Spinal cord (tissue), 10 donors: ENCODE data around the gene FCMR. TPM values are rescaled to one million over a fixed set of nuclear protein-coding genes. Genes with fewer than 3 reads are reported as not detected.

ENCODE experiments used
- DNase-seq, 6 donors: peaks; one replicate each; pipeline versions ENCODE4 v3.0.0 to v3.0.0-alpha.2; 2013 to 2015; ENCODE audit warnings: low spot score in 6 of 6, low read depth in 4 of 6
- H3K27ac ChIP-seq: one replicate; pipeline ENCODE4 v1.5.1; 2013; ENCODE audit warnings: low read depth, low read length, control low read depth
- H3K27me3 ChIP-seq: one replicate; pipeline ENCODE4 v1.6.1; 2013; ENCODE audit warnings: low read length; ENCODE audit not compliant: control insufficient read depth, insufficient read depth
- H3K36me3 ChIP-seq: one replicate; pipeline ENCODE4 v1.6.1; 2013; ENCODE audit warnings: low read length; ENCODE audit not compliant: control insufficient read depth, insufficient read depth
- H3K4me1 ChIP-seq: one replicate; pipeline ENCODE4 v1.6.1; 2013; ENCODE audit warnings: low read length; ENCODE audit not compliant: control insufficient read depth, insufficient read depth
- H3K4me3 ChIP-seq: one replicate; pipeline ENCODE4 v1.5.1; 2013; ENCODE audit warnings: low read depth, low read length, control low read depth
- H3K9me3 ChIP-seq: one replicate; pipeline ENCODE4 v1.6.1; 2013; ENCODE audit warnings: low read length; ENCODE audit not compliant: control insufficient read depth, insufficient read depth
- WGBS: methylation state at CpG from one replicate; pipeline ENCODE4 v1.1.5; 2013; ENCODE audit warnings: missing lambda C conversion rate; ENCODE audit not compliant: insufficient coverage; 5-methylcytosine and 5-hydroxymethylcytosine counted together
- long read RNA-seq, 4 donors: transcript quantifications; one replicate each; lab custom pipeline, GENCODE V29; 2026
- polyA plus RNA-seq, 2 donors: library from polyadenylated mRNA; unstranded; fragments of 120-200 nt; gene quantifications; one replicate each; pipeline ENCODE4 v1.2.1, GENCODE V29; 2013; ENCODE audit not compliant: insufficient read length in 2 of 2
- total RNA-seq, 2 donors: library from RNA; depleted of rRNA in 1 of 2; stranded (reverse); fragments of 120-200 nt in 1 of 2; fragments of >200 nt in 1 of 2; gene quantifications; one replicate each; pipeline versions ENCODE4 v1.2.3 to v1.2.4, GENCODE V29; 2013 to 2014
- donor health status: healthy.

FCMR gene
- total RNA-seq (1 to 10 TPM in 1 of 2 donors, under 1 TPM in 1; 0.89 to 1.3 TPM), polyA plus RNA-seq (1 to 10 TPM; 1.9 TPM)
- long read RNA-seq, donor 1: 0 reads
- long read RNA-seq, donor 2: 0 reads
- long read RNA-seq, donor 3, partial matches to known transcripts: 0 of 1 reads
- long read RNA-seq, donor 3, other reads (novel, unspliced or antisense): 0 of 1 reads
- long read RNA-seq, donor 4, partial matches to known transcripts: 0 of 1 reads
- long read RNA-seq, donor 4, other reads (novel, unspliced or antisense): 0 of 1 reads

GRCh38 chr1:206921772-206922265 is at the start of gene FCMR:
TSS of gene FCMR (minus strand) at chr1:206921941. CDS start at chr1:206921854, 87 bp downstream.
- WGBS: 53% methylated on average over 4 of the region's 7 CpGs
- Histone ChIP-seq H3K36me3 (no peaks in the 10 kb centered on the region), H3K27me3 (no peaks in the 10 kb centered on the region), H3K4me3 (no peak within 1 kb of the TSS), H3K4me1 (no peaks in the 10 kb centered on the region), H3K9me3 (no peaks in the 10 kb centered on the region), H3K27ac (peak within 1 kb of the TSS; percentile 17)
- no peak for DNase-seq

GRCh38 chr1:206971029-206971655 is 49.4 kb upstream of the FCMR start:
- Histone ChIP-seq H3K9me3 (no peaks in the 10 kb centered on the region), H3K36me3 (no peaks in the 10 kb centered on the region), H3K27ac (no peak overlapping the region), H3K27me3 (no peaks in the 10 kb centered on the region), H3K4me1 (no peaks in the 10 kb centered on the region), H3K4me3 (no peak overlapping the region)
- DNase-seq: no peak
- no CpG with 5 or more reads among the region's 2 CpGs for WGBS

GRCh38 chr1:206970446-206970845 is 48.7 kb upstream of the FCMR start, which contains the start of gene FCAMR:
TSS of gene FCAMR (minus strand) at chr1:206970460. CDS start at chr1:206970125, 335 bp downstream.
- no peaks in the 10 kb centered on the region for H3K36me3 ChIP-seq
- no CpG with 5 or more reads among the region's 2 CpGs for WGBS

DNA sequence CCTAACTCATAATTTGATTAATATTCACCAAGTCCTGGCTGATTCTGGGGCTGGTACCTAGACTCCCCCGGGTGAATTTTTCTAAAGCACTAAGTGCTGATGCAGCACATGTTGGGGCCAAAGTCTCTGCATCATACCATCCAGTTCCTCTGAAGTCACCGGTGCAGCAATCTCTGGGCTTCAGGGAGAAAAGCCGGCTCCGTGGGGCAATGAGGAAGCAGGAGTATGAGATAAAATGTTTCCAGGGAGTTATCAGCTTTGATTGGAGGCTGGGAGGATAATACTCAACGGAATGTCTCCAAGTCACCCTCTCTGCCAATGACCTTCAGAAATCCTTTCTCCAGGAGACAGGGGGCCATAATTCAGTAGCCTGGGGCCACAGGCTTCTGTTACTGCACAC is 47.3 kb upstream of the FCMR start:
- Histone ChIP-seq H3K36me3 (no peaks in the 10 kb centered on the region), H3K27me3 (no peaks in the 10 kb centered on the region), H3K27ac (no peak overlapping the region), H3K4me1 (no peaks in the 10 kb centered on the region), H3K9me3 (no peaks in the 10 kb centered on the region), H3K4me3 (no peak overlapping the region)
- DNase-seq: no peak
- 100% methylated on average over 1 of the region's 5 CpGs for WGBS

More at GRCh38 chr1:206970446-206970845, 48.7 kb upstream of the FCMR start, which contains the start of gene FCAMR:
- no peaks in the 10 kb centered on the region for H3K9me3 ChIP-seq
- no peak within 1 kb of the TSS for H3K4me3 ChIP-seq
- no peaks in the 10 kb centered on the region for H3K27me3 ChIP-seq
- no peak for DNase-seq
- no peaks in the 10 kb centered on the region for H3K4me1 ChIP-seq
- no peak within 1 kb of the TSS for H3K27ac ChIP-seq

DNA sequence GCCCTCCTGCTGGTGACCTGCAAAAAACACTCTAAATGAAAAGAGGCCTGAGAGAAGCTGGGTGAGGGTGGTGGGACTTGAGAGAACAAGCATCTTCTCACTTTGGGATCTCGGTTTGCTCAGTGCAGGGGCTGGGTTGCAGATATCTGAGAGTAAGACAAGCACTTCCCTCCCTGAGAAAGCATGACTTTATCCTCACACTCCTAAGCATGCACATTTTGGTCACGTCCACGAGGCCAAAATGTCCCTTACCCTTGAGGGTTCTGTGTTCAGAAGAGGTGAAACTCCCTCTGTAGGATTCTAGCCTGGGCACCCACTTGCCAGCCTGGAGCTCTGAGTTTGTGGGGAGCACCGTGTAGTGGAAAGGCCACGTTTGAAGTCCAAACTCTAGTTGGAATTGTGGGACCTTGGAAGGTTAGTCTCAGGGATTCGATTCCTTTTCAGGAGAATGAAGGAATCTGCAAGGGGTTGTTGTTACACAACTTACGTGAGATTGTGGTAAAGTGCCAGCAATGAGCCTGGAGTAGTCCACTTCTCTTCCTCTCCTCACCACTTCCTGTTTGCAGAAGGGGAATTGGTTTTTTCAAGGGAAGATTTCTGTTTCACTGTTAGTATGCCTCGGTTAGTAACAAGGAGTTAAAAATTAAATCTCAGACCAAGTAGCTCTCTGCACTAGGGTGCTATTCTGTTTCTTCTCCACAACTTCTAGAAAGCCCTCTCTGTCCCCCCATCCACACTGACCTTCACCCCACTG is 45.5 kb upstream of the FCMR start:
- WGBS: 77% methylated on average over 4 of the region's 8 CpGs
- Histone ChIP-seq H3K36me3 (no peaks in the 10 kb centered on the region), H3K4me3 (no peak overlapping the region), H3K4me1 (no peaks in the 10 kb centered on the region), H3K27me3 (no peaks in the 10 kb centered on the region), H3K27ac (no peak overlapping the region), H3K9me3 (no peaks in the 10 kb centered on the region)
- DNase-seq: no peak

DNA sequence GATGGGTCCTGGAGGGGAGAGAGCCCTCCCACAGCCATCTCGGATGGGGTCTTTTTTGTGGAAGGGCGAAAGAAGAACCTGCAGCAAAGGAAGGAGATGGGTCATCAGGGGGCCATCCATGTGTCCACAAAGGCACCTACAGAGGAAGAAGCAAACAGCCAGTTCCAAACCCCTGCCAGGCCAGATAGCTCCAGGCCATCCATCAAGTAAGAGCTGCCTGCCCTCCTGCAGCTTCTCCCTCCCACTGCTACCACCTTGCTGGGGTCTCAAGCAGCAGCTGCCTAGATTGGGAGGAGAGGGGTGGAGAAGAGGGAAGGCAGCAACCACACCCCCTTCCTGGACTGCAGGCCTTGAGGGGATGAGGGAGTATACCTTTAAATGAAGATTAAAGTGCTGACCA is 44.0 kb upstream of the FCMR start:
- Histone ChIP-seq H3K4me3 (no peak overlapping the region), H3K27me3 (no peaks in the 10 kb centered on the region), H3K27ac (no peak overlapping the region), H3K36me3 (no peaks in the 10 kb centered on the region), H3K9me3 (no peaks in the 10 kb centered on the region), H3K4me1 (no peaks in the 10 kb centered on the region)
- WGBS: 86% methylated on average over 2 of the region's 2 CpGs
- no peak for DNase-seq

- Histone ChIP-seq H3K36me3 (no peaks in the 10 kb centered on the region), H3K27me3 (no peaks in the 10 kb centered on the region), H3K9me3 (no peaks in the 10 kb centered on the region), H3K4me1 (no peaks in the 10 kb centered on the region), H3K27ac (no peak overlapping the region), H3K4me3 (no peak overlapping the region)
- DNase-seq: no peak
- 100% methylated on average over 1 of the region's 1 CpG for WGBS
Observed at GRCh38 chr1:206963740-206964139, 42.0 kb upstream of the FCMR start.

- no peak for DNase-seq
- H3K27ac ChIP-seq: no peak overlapping the region
- no peaks in the 10 kb centered on the region for H3K27me3 ChIP-seq
- no peaks in the 10 kb centered on the region for H3K4me1 ChIP-seq
- WGBS: 100% methylated on average over 1 of the region's 5 CpGs
- H3K36me3 ChIP-seq: no peaks in the 10 kb centered on the region
- H3K9me3 ChIP-seq: no peaks in the 10 kb centered on the region
- H3K4me3 ChIP-seq: no peak overlapping the region
Observed at GRCh38 chr1:206963119-206963712, 41.5 kb upstream of the FCMR start.

DNA sequence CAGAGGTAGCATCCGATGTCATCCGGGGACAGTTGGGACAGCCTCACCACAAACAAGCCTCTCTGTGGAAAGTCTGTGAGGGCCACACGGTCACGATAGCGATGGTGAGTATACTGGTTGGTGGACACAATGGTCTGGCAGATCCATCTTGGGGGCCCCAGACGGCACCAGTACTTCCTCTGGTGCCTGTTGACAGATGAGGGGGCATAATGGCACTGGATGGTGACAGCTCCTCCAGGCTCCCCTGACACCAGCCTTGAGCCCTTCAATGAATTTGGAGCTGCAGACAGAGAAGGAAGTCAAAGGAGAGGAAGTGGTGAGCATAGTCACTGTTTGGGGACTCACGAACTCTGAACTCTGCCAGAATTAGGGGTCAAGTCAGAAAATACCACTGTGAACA is 40.5 kb upstream of the FCMR start:
- Histone ChIP-seq H3K4me3 (no peak overlapping the region), H3K36me3 (no peaks in the 10 kb centered on the region), H3K9me3 (no peaks in the 10 kb centered on the region), H3K4me1 (no peaks in the 10 kb centered on the region), H3K27ac (no peak overlapping the region), H3K27me3 (no peaks in the 10 kb centered on the region)
- 90% methylated on average over 4 of the region's 7 CpGs for WGBS
- DNase-seq: no peak
